Fibroblast of mammary gland (primary cell): ENCODE data around the gene RRAS2.

Source experiments
- DNase-seq: peaks from one replicate; pipeline ENCODE4 v3.0.0-alpha.2; 2010; ENCODE audit warnings: low read depth
- H3K4me3 ChIP-seq: 2 replicates; pipeline ENCODE4 v1.5.1; 2011; ENCODE audit warnings: low read depth, mild to moderate bottlenecking, low read length, moderate library complexity; ENCODE audit not compliant: control insufficient read depth
- TF ChIP-seq, protein P1 (sequence below): conservative IDR thresholded peaks from 2 replicates; pipeline ENCODE4 v1.5.1; 2011; ENCODE audit warnings: low read depth, low read length, inconsistent platforms; ENCODE audit not compliant: control insufficient read depth, insufficient read depth

RRAS2 gene

DNA sequence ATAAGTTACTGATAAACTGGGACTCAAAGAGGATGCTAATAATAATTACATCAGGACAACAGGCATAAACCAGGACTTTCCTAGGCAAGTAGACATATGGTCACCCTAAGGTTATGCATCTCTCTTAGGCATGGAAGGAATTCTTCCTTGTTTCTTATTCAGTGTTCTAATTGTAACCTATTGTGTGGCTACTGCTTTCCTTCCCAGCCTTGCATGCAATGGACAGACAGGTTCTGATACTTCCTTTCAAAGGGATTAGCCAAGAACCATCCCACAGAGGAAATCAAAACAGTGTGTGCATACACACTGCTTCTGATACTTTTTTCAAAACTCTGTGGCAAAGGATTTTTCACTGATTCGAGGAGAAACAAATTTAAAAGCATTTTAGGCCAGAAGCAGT is 48.3 kb downstream of the RRAS2 start:
- peak; percentile 54 for DNase-seq

DNA sequence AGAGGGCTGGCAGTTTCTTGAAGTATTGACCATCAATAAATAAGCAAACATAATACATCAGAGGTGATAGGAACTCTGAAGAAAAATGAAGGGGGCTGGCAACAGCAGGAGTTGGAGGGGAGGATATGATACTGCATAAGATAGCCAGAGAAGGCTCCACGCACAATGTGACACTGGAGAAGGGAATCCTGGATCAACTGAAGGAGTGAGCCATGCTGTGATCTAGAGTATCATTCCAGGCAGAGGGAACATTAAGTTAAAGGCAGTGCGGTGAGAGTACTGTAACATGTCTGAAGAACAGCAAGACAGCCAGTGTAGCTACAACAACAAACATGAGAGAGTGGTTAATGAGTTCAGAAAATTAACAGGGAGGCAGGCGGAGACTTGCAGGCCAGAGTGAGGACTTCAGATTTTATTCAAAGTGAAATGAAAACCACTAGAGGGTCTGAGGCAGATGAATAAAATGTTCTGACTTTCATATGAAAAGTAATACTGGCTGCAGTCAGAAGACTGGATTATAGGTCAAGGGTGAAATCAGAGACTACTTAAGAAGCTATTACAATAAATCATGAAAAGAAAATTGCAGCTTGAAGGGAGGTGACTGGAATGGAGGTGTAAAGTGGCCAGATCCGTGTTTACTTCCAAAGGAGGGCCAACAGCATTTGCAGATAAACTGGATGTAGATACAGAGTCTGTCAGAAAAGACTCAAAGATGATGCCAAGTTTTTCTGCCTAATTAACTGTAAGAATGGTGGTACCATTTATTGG is 49.4 kb downstream of the RRAS2 start:
- TF ChIP-seq, protein P1, sequence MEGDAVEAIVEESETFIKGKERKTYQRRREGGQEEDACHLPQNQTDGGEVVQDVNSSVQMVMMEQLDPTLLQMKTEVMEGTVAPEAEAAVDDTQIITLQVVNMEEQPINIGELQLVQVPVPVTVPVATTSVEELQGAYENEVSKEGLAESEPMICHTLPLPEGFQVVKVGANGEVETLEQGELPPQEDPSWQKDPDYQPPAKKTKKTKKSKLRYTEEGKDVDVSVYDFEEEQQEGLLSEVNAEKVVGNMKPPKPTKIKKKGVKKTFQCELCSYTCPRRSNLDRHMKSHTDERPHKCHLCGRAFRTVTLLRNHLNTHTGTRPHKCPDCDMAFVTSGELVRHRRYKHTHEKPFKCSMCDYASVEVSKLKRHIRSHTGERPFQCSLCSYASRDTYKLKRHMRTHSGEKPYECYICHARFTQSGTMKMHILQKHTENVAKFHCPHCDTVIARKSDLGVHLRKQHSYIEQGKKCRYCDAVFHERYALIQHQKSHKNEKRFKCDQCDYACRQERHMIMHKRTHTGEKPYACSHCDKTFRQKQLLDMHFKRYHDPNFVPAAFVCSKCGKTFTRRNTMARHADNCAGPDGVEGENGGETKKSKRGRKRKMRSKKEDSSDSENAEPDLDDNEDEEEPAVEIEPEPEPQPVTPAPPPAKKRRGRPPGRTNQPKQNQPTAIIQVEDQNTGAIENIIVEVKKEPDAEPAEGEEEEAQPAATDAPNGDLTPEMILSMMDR, result no peak
- DNase-seq, result peak; percentile 17
- no peak overlapping the region for H3K4me3 ChIP-seq

More for the DNA sequence above, 48.3 kb downstream of the RRAS2 start:
- H3K4me3 ChIP-seq, result no peak overlapping the region
- TF ChIP-seq, protein P1, result no peak

DNA sequence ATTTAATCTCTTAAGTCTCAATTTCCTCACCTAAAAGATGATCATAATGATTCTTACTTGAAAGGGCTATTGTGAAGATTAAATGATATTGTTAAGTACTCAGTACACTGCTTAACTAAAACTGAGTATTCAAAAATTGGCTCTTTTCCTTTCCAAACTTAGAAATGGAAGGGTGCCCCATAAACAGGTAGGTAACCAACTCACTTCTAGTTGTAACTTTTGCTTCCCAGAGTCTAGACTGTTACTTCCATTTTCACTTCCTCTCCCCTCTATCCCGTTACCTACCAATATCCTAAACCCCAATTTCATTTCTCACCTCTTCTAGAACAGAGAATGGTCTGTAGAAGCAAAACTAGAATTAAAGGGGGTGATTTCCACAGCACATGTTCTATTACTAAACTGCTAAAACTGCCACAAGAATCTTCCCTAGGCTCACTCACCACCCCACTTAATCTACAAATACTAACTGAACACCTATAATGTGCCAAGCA is 50.0 kb downstream of the RRAS2 start:
- H3K4me3 ChIP-seq, result no peak overlapping the region
- TF ChIP-seq, protein P1, result no peak
- no peak for DNase-seq

- peak; percentile 60 for DNase-seq
- H3K4me3 ChIP-seq, result no peak overlapping the region
- TF ChIP-seq, protein P1, result peak; percentile 80
Observed at GRCh38 chr11:14308114-14308896, 50.7 kb downstream of the RRAS2 start.

GRCh38 chr11:14306481-14306880 is 52.5 kb downstream of the RRAS2 start:
- TF ChIP-seq, protein P1, result peak; percentile 1
- no peak for DNase-seq
- no peak overlapping the region for H3K4me3 ChIP-seq

- no peak overlapping the region for H3K4me3 ChIP-seq
- TF ChIP-seq, protein P1, result no peak
- no peak for DNase-seq
Observed at GRCh38 chr11:14305649-14306048, 53.3 kb downstream of the RRAS2 start.
